Measurements from ENCODE around the gene PGAP6. TPM values are rescaled to one million over a fixed set of nuclear protein-coding genes. Genes with fewer than 3 reads are reported as not detected.
A peak's percentile ranks its signal among the peaks of the same experiment; 100 is the strongest.

The PGAP6 gene
- total and polyA plus RNA-seq, 7 experiments from 2014 or later: 17.0 to 107 (median 52.4) TPM

- Histone ChIP-seq H3K27ac (ENCODE audit: low read depth, low read length) (peak within 1 kb of the TSS; percentile 82), H3K27me3 (ENCODE audit: control insufficient read depth in 2 of 2, insufficient read depth in 2 of 2, low read length in 2 of 2) (no peaks in the 10 kb centered on the region), H3K4me1 (ENCODE audit: control insufficient read depth in 2 of 2, insufficient read depth in 2 of 2, low read length in 2 of 2) (peaks cover 0 to 5% of the 10 kb centered on the region in 2 donors), H3K4me3 (ENCODE audit: low read length) (peak within 1 kb of the TSS; percentile 86), H3K9me3 (ENCODE audit: control insufficient read depth in 2 of 3, low read length in 3 of 3) (no peaks in the 10 kb centered on the region), H3K36me3 (ENCODE audit: control insufficient read depth in 2 of 3, insufficient read depth in 3 of 3, low read length in 3 of 3) (no peaks in the 10 kb centered on the region)
- DNase-seq: peak; percentile 89 to 98 (median 95)
- CTCF ChIA-PET: interaction anchor here (0.7 to 1.7 kb wide), 3 partner anchors 9 to 179 kb away, joined by 3 to 6 read pairs (median 3); no protein-coding TSS in a partner anchor
- ATAC-seq: peak; percentile 94
- Mint-ChIP-seq H3K27me3 (peaks cover 0 to 1% (median 0%) of the 10 kb centered on the region in 5 donors), H3K27ac (peak within 1 kb of the TSS; percentile 81 to 97 (median 94)), H3K4me3 (peak within 1 kb of the TSS; percentile 84 to 92 (median 89)), H3K9me3 (no peaks in the 10 kb centered on the region), H3K4me1 (peaks cover 10 to 21% (median 11%) of the 10 kb centered on the region in 7 donors), H3K36me3 (no peaks in the 10 kb centered on the region)
- intact Hi-C loops (cut with micrococcal nuclease): loop anchor here (1.0 to 10.0 kb wide), 16 partner anchors 9 to 339 kb away; partner anchors contain the start of genes METTL26 (in 2 of the 2), RAB11FIP3 (in 2 of the 2), AXIN1 (in 1 of the 2) and CAPN15 (in 1 of the 2)
- POLR2A ChIA-PET: interaction anchor here (0.6 to 10.9 kb wide), 8 partner anchors 10 to 221 kb away, joined by 3 to 120 read pairs (median 6); partner anchors contain the start of genes MRPL28, PGAP6 and RAB11FIP3
Observed at GRCh38 chr16:401468-402348, 19.9 kb upstream of the PGAP6 start, which contains the start of gene DECR2. Gene DECR2 (plus strand): TSS chr16:401885. CDS start chr16:401964, 79 bp downstream.

- intact Hi-C loops (cut with micrococcal nuclease): loop anchor here (2.0 to 10.0 kb wide), 7 partner anchors 17 to 341 kb away; partner anchors contain the start of genes AXIN1 (in 1 of the 2), CAPN15 (in 1 of the 2), CIAO3 (in 1 of the 2) and METTL26 (in 1 of the 2)
- Histone ChIP-seq H3K27me3 (ENCODE audit: control insufficient read depth in 2 of 2, insufficient read depth in 2 of 2, low read length in 2 of 2) (no peaks in the 10 kb centered on the region), H3K36me3 (ENCODE audit: control insufficient read depth in 2 of 3, insufficient read depth in 3 of 3, low read length in 3 of 3) (no peaks in the 10 kb centered on the region), H3K4me1 (ENCODE audit: control insufficient read depth in 2 of 2, insufficient read depth in 2 of 2, low read length in 2 of 2) (peaks cover 0 to 10% of the 10 kb centered on the region in 2 donors), H3K27ac (ENCODE audit: low read depth, low read length) (peak overlapping the region; percentile 82), H3K9me3 (ENCODE audit: control insufficient read depth in 2 of 3, low read length in 3 of 3) (no peaks in the 10 kb centered on the region), H3K4me3 (ENCODE audit: low read length) (peak overlapping the region; percentile 86)
- ChIA-PET CTCF (interaction anchor here (1.2 to 1.7 kb wide), 2 partner anchors 8 to 12 kb away, joined by 3 to 6 read pairs; no protein-coding TSS in a partner anchor), POLR2A (interaction anchor here (0.5 to 10.9 kb wide), 8 partner anchors 8 to 170 kb away, joined by 3 to 120 read pairs (median 5); partner anchors contain the start of genes LUC7L, MRPL28 and PGAP6)
- Mint-ChIP-seq H3K4me3 (peak overlapping the region; percentile 84 to 92 (median 89)), H3K27ac (peak overlapping the region; percentile 81 to 97 (median 94)), H3K27me3 (peaks cover 0 to 12% (median 0%) of the 10 kb centered on the region in 5 donors), H3K36me3 (no peaks in the 10 kb centered on the region), H3K4me1 (peaks cover 15 to 30% (median 20%) of the 10 kb centered on the region in 7 donors), H3K9me3 (no peaks in the 10 kb centered on the region)
- DNase-seq: no peak
- no peak for ATAC-seq
Observed at GRCh38 chr16:400061-400591, 18.3 kb upstream of the PGAP6 start.

GRCh38 chr16:399340-400019, 17.7 kb upstream of the PGAP6 start:
- Histone ChIP-seq H3K36me3 (ENCODE audit: control insufficient read depth in 2 of 3, insufficient read depth in 3 of 3, low read length in 3 of 3) (no peaks in the 10 kb centered on the region), H3K27ac (ENCODE audit: low read depth, low read length) (no peak overlapping the region), H3K9me3 (ENCODE audit: control insufficient read depth in 2 of 3, low read length in 3 of 3) (no peaks in the 10 kb centered on the region), H3K4me1 (ENCODE audit: control insufficient read depth in 2 of 2, insufficient read depth in 2 of 2, low read length in 2 of 2) (peaks cover 0 to 10% of the 10 kb centered on the region in 2 donors), H3K27me3 (ENCODE audit: control insufficient read depth in 2 of 2, insufficient read depth in 2 of 2, low read length in 2 of 2) (no peaks in the 10 kb centered on the region), H3K4me3 (ENCODE audit: low read length) (no peak overlapping the region)
- ChIA-PET POLR2A (interaction anchor here (0.9 to 10.9 kb wide), 4 partner anchors 17 to 50 kb away, joined by 3 to 120 read pairs (median 6); partner anchors contain the start of genes MRPL28 and PGAP6), CTCF (interaction anchor here (1.2 kb wide), 1 partner anchor 11 kb away, joined by 3 read pairs; no protein-coding TSS in a partner anchor)
- peaks cover 0 to 12% (median 0%) of the 10 kb centered on the region in 5 donors for H3K27me3 Mint-ChIP-seq
- ATAC-seq (no peak), DNase-seq (no peak)
- peak overlapping the region in 6 of 10 donors; percentile 30 to 92 (median 71) for H3K4me3 Mint-ChIP-seq
- intact Hi-C loops (cut with micrococcal nuclease): loop anchor here (2.0 to 10.0 kb wide), 7 partner anchors 17 to 341 kb away; partner anchors contain the start of genes AXIN1 (in 1 of the 2), CAPN15 (in 1 of the 2), CIAO3 (in 1 of the 2) and METTL26 (in 1 of the 2)
- H3K36me3 Mint-ChIP-seq: no peaks in the 10 kb centered on the region
- peak overlapping the region in 5 of 9 donors; percentile 31 to 83 (median 82) for H3K27ac Mint-ChIP-seq
- H3K9me3 Mint-ChIP-seq: no peaks in the 10 kb centered on the region
- peaks cover 15 to 30% (median 20%) of the 10 kb centered on the region in 7 donors for H3K4me1 Mint-ChIP-seq

GRCh38 chr16:398561-399339, 17.0 kb upstream of the PGAP6 start:
- Histone ChIP-seq H3K4me3 (ENCODE audit: low read length) (no peak overlapping the region), H3K27ac (ENCODE audit: low read depth, low read length) (no peak overlapping the region), H3K27me3 (ENCODE audit: control insufficient read depth in 2 of 2, insufficient read depth in 2 of 2, low read length in 2 of 2) (no peaks in the 10 kb centered on the region), H3K36me3 (ENCODE audit: control insufficient read depth in 2 of 3, insufficient read depth in 3 of 3, low read length in 3 of 3) (no peaks in the 10 kb centered on the region), H3K9me3 (ENCODE audit: control insufficient read depth in 2 of 3, low read length in 3 of 3) (no peaks in the 10 kb centered on the region), H3K4me1 (ENCODE audit: control insufficient read depth in 2 of 2, insufficient read depth in 2 of 2, low read length in 2 of 2) (peaks cover 0 to 10% of the 10 kb centered on the region in 2 donors)
- H3K27me3 Mint-ChIP-seq: peaks cover 0 to 12% (median 0%) of the 10 kb centered on the region in 5 donors
- H3K9me3 Mint-ChIP-seq: no peaks in the 10 kb centered on the region
- POLR2A ChIA-PET: interaction anchor here (1.0 to 10.9 kb wide), 2 partner anchors 17 to 49 kb away, joined by 3 to 120 read pairs; partner anchors contain the start of gene PGAP6
- H3K4me1 Mint-ChIP-seq: peaks cover 15 to 30% (median 20%) of the 10 kb centered on the region in 7 donors
- peak overlapping the region; percentile 54 to 92 (median 72) for H3K4me3 Mint-ChIP-seq
- intact Hi-C loops (cut with micrococcal nuclease): no loop called here
- DNase-seq (no peak), ATAC-seq (no peak)
- CTCF ChIA-PET: no interaction called here
- no peaks in the 10 kb centered on the region for H3K36me3 Mint-ChIP-seq
- peak overlapping the region in 8 of 9 donors; percentile 48 to 83 (median 76) for H3K27ac Mint-ChIP-seq

- Mint-ChIP-seq H3K27me3 (peaks cover 0 to 12% (median 0%) of the 10 kb centered on the region in 5 donors), H3K36me3 (no peaks in the 10 kb centered on the region), H3K4me3 (peak overlapping the region; percentile 54 to 92 (median 72)), H3K27ac (peak overlapping the region; percentile 42 to 80 (median 71)), H3K4me1 (peaks cover 15 to 32% (median 20%) of the 10 kb centered on the region in 7 donors), H3K9me3 (no peaks in the 10 kb centered on the region)
- no peak overlapping the region for H3K4me3 ChIP-seq (ENCODE audit: low read length)
- H3K4me1 ChIP-seq (ENCODE audit: control insufficient read depth in 2 of 2, insufficient read depth in 2 of 2, low read length in 2 of 2): peaks cover 0 to 10% of the 10 kb centered on the region in 2 donors
- intact Hi-C loops (cut with micrococcal nuclease): loop anchor here in 1 of 2 donors (1.0 kb wide), 1 partner anchor 16 kb away; no protein-coding TSS in a partner anchor
- no peaks in the 10 kb centered on the region for H3K9me3 ChIP-seq (ENCODE audit: control insufficient read depth in 2 of 3, low read length in 3 of 3)
- H3K27me3 ChIP-seq (ENCODE audit: control insufficient read depth in 2 of 2, insufficient read depth in 2 of 2, low read length in 2 of 2): no peaks in the 10 kb centered on the region
- H3K36me3 ChIP-seq (ENCODE audit: control insufficient read depth in 2 of 3, insufficient read depth in 3 of 3, low read length in 3 of 3): no peaks in the 10 kb centered on the region
- CTCF ChIA-PET: no interaction called here
- ATAC-seq (peak; percentile 15), DNase-seq (peak in 5 of 9 donors; percentile 22 to 52 (median 38))
- POLR2A ChIA-PET: interaction anchor here (10.9 kb wide), 1 partner anchor 16 kb away, joined by 120 read pairs; the partner anchor contains the start of gene PGAP6
- H3K27ac ChIP-seq (ENCODE audit: low read depth, low read length): no peak overlapping the region
Observed at GRCh38 chr16:397736-398332, 16.1 kb upstream of the PGAP6 start.
